Measurements from ENCODE around the gene VPS4B. TPM values are rescaled to one million over a fixed set of nuclear protein-coding genes. Genes with fewer than 3 reads are reported as not detected.

VPS4B gene
- total RNA-seq (2022) (35.0 and 35.3 TPM in 2 replicates), Bru-seq, nascent RNA (percentile 77 among the genes with signal in this experiment), BruChase-seq, experiment 1, labeled RNA remaining after a 2-hour chase (percentile 82 among the genes with signal in this experiment), BruChase-seq, experiment 2, labeled RNA remaining after a 6-hour chase (percentile 87 among the genes with signal in this experiment)
- long read RNA-seq, transcript VPS4B-201 (11 exons, 3,324 nt) = major isoform, 75 of 79 reads
- long read RNA-seq, partial matches to known transcripts = 1 of 79 reads
- long read RNA-seq, other reads (novel, unspliced or antisense) = 3 of 79 reads

DNA sequence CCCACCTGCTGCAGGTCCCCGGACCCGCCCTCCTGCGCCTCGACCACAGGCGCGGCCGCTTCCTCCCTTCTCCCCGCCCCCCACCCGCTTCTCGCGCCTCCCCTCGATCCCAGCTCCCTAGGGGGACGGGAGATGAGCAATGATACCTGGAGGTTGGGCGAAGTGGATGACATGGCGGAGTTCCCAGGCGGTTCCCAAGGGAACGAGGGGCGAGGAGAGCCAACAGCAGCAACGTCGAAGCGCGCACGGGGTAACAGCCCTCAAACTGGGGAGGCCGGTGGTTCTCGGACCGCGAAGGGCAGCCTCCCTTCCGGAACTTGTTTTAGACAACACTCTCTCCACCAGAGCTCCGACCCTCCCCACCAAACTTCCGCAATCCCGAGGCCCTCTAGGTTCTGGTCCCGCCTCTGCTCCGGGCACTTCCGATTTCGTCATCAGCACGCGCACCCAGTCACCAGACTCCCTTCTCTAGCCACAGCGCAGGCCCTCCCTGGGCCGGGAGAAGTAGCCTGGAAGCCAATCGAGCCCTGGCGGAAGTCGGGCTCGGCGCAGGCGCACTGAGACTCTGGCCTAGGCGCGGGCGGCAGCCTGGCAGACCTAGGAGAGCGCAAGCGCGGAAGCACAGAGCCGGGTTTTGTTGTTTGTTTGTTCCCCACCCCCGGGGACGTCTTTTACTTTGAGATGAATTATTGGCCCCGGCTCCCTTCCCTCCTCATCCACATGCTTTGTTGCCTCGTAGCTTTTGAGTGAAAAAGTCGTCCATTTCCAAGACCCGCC, at the start of gene VPS4B:
TSS of gene VPS4B (minus strand) at position 390 of the 777 bp plus-strand sequence. CDS start at position 173, 217 bp downstream.
- Mint-ChIP-seq H3K9me3 (ENCODE audit: unreplicated experiment) (no peaks in the 10 kb centered on the region), H3K27ac (ENCODE audit: unreplicated experiment) (peak within 1 kb of the TSS; percentile 98), H3K27me3 (ENCODE audit: insufficient read depth, unreplicated experiment) (no peaks in the 10 kb centered on the region), H3K4me1 (ENCODE audit: low read depth, unreplicated experiment) (peaks cover 9% of the 10 kb centered on the region), H3K4me3 (ENCODE audit: unreplicated experiment) (peak within 1 kb of the TSS; percentile 79), H3K36me3 (ENCODE audit: insufficient read depth, unreplicated experiment) (peaks cover 18% of the 10 kb centered on the region)
- ChIA-PET POLR2A (interaction anchor here (0.8 to 1.2 kb wide), 2 partner anchors 12 to 334 kb away, joined by 3 to 5 read pairs; no protein-coding TSS in a partner anchor), CTCF (interaction anchor here (1.2 kb wide), 1 partner anchor 17 kb away, joined by 3 read pairs; no protein-coding TSS in a partner anchor)
- Histone ChIP-seq H3K27me3 (replicated peaks; ENCODE audit: control insufficient read depth, insufficient read depth, low read length) (no peaks in the 10 kb centered on the region), H3K36me3 (ENCODE audit: control insufficient read depth, insufficient read depth, low read length) (no peaks in the 10 kb centered on the region), H3K4me1 (no peaks in the 10 kb centered on the region), H3K9me3 (no peaks in the 10 kb centered on the region), H3K4me3 (ENCODE audit: low read depth, low read length) (peak within 1 kb of the TSS; percentile 75)
- no TSS peak for BruUV-seq (replicated peaks)
- intact Hi-C loops (cut with micrococcal nuclease; ENCODE audit: unreplicated experiment) = loop anchor here (1.0 kb wide), 1 partner anchor 55 kb away; the partner anchor contains the start of gene KDSR
- DNase-seq = peak; percentile 94 to 97
- TF ChIP-seq CTCF (IDR thresholded peaks at IDR 0.05; ENCODE audit: insufficient read depth in 1 of 2, low read depth in 1 of 2, low read length in 1 of 2, severe bottlenecking in 1 of 2, unreplicated experiment in 1 of 2) = no peak

DNA sequence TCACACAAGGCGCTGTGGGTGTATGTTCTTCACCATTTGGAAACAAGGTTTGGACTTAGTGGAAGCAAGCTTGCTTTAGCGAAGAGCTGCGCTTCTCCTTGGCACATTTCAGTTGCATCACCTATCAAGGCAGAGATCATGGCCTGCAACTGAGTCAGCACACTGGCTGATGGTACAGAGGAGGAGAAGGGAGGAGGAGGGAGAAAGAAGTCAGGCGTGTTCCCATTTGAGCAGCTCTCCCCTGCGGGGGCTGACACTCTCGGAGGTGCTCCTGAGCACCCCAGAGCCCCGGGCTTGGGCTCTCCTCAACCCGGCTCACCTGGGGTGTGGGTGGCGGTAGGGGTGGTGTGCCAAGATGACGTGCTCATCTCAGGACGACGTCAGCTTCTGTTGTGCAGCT, 48.5 kb upstream of the VPS4B start:
- intact Hi-C loops (cut with micrococcal nuclease; ENCODE audit: unreplicated experiment) = no loop called here
- Mint-ChIP-seq H3K36me3 (ENCODE audit: insufficient read depth, unreplicated experiment) (no peaks in the 10 kb centered on the region), H3K4me1 (ENCODE audit: low read depth, unreplicated experiment) (peaks cover 6% of the 10 kb centered on the region), H3K27me3 (ENCODE audit: insufficient read depth, unreplicated experiment) (no peaks in the 10 kb centered on the region), H3K9me3 (ENCODE audit: unreplicated experiment) (no peaks in the 10 kb centered on the region), H3K4me3 (ENCODE audit: unreplicated experiment) (no peak overlapping the region), H3K27ac (ENCODE audit: unreplicated experiment) (no peak overlapping the region)
- DNase-seq = no peak
- Histone ChIP-seq H3K9me3 (no peaks in the 10 kb centered on the region), H3K4me3 (ENCODE audit: low read depth, low read length) (no peak overlapping the region), H3K36me3 (ENCODE audit: control insufficient read depth, insufficient read depth, low read length) (no peaks in the 10 kb centered on the region), H3K4me1 (no peaks in the 10 kb centered on the region), H3K27me3 (replicated peaks; ENCODE audit: control insufficient read depth, insufficient read depth, low read length) (no peaks in the 10 kb centered on the region)
- ChIA-PET CTCF (no interaction called here), POLR2A (no interaction called here)
- no peak for TF ChIP-seq CTCF (IDR thresholded peaks at IDR 0.05; ENCODE audit: insufficient read depth in 1 of 2, low read depth in 1 of 2, low read length in 1 of 2, severe bottlenecking in 1 of 2, unreplicated experiment in 1 of 2)
- BruUV-seq (replicated peaks) = no TSS peak

- Mint-ChIP-seq H3K4me3 (ENCODE audit: unreplicated experiment) (no peak overlapping the region), H3K27ac (ENCODE audit: unreplicated experiment) (no peak overlapping the region), H3K36me3 (ENCODE audit: insufficient read depth, unreplicated experiment) (no peaks in the 10 kb centered on the region), H3K9me3 (ENCODE audit: unreplicated experiment) (no peaks in the 10 kb centered on the region), H3K27me3 (ENCODE audit: insufficient read depth, unreplicated experiment) (no peaks in the 10 kb centered on the region), H3K4me1 (ENCODE audit: low read depth, unreplicated experiment) (peaks cover 6% of the 10 kb centered on the region)
- BruUV-seq (replicated peaks) = no TSS peak
- Histone ChIP-seq H3K36me3 (ENCODE audit: control insufficient read depth, insufficient read depth, low read length) (no peaks in the 10 kb centered on the region), H3K27me3 (replicated peaks; ENCODE audit: control insufficient read depth, insufficient read depth, low read length) (no peaks in the 10 kb centered on the region), H3K4me3 (ENCODE audit: low read depth, low read length) (no peak overlapping the region), H3K4me1 (no peaks in the 10 kb centered on the region), H3K9me3 (no peaks in the 10 kb centered on the region)
- ChIA-PET POLR2A (no interaction called here), CTCF (no interaction called here)
- DNase-seq = no peak
- TF ChIP-seq CTCF (IDR thresholded peaks at IDR 0.05; ENCODE audit: insufficient read depth in 1 of 2, low read depth in 1 of 2, low read length in 1 of 2, severe bottlenecking in 1 of 2, unreplicated experiment in 1 of 2) = no peak
- intact Hi-C loops (cut with micrococcal nuclease; ENCODE audit: unreplicated experiment) = no loop called here
Observed at GRCh38 chr18:63468575-63468974, 46.3 kb upstream of the VPS4B start.
